ENCODE data around the gene SYNE3. TPM values are rescaled to one million over a fixed set of nuclear protein-coding genes. Genes with fewer than 3 reads are reported as not detected.
A peak's percentile ranks its signal among the peaks of the same experiment; 100 is the strongest.

SYNE3 gene
- total RNA-seq, 1 experiment from 2014 or later = 1.9 TPM

DNA sequence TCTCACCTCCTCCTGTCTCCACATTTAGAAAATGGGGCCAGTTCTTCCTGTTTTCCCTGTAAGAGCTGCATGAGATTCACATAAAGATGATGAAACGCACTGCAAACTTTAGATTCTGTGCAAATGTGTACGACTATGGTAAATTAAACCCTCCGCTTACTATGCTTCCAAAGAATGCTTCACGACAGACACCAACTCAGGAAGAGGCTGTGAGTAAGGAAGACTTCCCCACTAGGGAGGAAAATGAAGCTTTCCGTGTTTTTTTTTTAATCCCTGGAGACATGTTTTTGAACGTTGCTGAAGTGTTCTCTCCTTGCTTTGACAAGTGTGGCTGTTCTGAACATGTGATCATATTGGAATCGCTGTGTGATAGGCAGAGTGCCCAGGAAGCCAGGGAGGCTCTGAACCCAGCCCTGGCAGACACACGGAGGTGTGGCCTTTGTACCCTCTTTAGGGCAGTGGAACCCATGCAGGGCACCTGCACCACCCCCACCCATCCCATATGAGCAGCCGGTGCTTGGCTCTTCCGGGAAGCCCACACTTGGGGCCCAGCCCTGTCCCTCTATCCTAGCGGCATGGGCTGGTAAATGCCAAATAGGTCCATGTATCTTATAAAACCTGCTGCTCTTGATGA lies 7.5 kb upstream of the SYNE3 start:
- H3K27me3 ChIP-seq (ENCODE audit: insufficient read depth, low read depth) = no peaks in the 10 kb centered on the region
- H3K9me3 ChIP-seq (ENCODE audit: insufficient read depth, low read depth) = no peaks in the 10 kb centered on the region
- H2AFZ ChIP-seq = no peak overlapping the region
- H3K36me3 ChIP-seq (ENCODE audit: low read depth) = no peaks in the 10 kb centered on the region
- peaks cover 69% of the 10 kb centered on the region for H3K4me1 ChIP-seq (replicated peaks; ENCODE audit: insufficient read depth)
- peaks cover 6% of the 10 kb centered on the region for H3K79me2 ChIP-seq (ENCODE audit: low read depth)
- H3K4me3 ChIP-seq = no peak overlapping the region; the same call in 1 of the 2 replicates
- peaks cover 40% of the 10 kb centered on the region for H3F3A ChIP-seq (ENCODE audit: insufficient read depth, low read depth)
- ChIA-PET POLR2A (ENCODE audit: unreplicated experiment) (no interaction called here), CTCF (no interaction called here)
- intact Hi-C loops (cut with micrococcal nuclease; ENCODE audit: unreplicated experiment) = no loop called here
- H4K20me1 ChIP-seq (ENCODE audit: insufficient read depth) = no peaks in the 10 kb centered on the region
- H3K4me2 ChIP-seq = peak overlapping the region; percentile 71
- no peaks in the 10 kb centered on the region for H3K9me2 ChIP-seq (ENCODE audit: insufficient read depth)
- TF ChIP-seq, protein P1, sequence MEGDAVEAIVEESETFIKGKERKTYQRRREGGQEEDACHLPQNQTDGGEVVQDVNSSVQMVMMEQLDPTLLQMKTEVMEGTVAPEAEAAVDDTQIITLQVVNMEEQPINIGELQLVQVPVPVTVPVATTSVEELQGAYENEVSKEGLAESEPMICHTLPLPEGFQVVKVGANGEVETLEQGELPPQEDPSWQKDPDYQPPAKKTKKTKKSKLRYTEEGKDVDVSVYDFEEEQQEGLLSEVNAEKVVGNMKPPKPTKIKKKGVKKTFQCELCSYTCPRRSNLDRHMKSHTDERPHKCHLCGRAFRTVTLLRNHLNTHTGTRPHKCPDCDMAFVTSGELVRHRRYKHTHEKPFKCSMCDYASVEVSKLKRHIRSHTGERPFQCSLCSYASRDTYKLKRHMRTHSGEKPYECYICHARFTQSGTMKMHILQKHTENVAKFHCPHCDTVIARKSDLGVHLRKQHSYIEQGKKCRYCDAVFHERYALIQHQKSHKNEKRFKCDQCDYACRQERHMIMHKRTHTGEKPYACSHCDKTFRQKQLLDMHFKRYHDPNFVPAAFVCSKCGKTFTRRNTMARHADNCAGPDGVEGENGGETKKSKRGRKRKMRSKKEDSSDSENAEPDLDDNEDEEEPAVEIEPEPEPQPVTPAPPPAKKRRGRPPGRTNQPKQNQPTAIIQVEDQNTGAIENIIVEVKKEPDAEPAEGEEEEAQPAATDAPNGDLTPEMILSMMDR (conservative IDR thresholded peaks at IDR 0.05) = no peak
- no peak for TF ChIP-seq EZH2 (IDR thresholded peaks at IDR 0.05; ENCODE audit: low read depth)
- peak in 1 of 2 experiments; percentile 54 for DNase-seq
- BruUV-seq (replicated peaks) = no TSS peak
- H3K27ac ChIP-seq = peak overlapping the region; percentile 94

DNA sequence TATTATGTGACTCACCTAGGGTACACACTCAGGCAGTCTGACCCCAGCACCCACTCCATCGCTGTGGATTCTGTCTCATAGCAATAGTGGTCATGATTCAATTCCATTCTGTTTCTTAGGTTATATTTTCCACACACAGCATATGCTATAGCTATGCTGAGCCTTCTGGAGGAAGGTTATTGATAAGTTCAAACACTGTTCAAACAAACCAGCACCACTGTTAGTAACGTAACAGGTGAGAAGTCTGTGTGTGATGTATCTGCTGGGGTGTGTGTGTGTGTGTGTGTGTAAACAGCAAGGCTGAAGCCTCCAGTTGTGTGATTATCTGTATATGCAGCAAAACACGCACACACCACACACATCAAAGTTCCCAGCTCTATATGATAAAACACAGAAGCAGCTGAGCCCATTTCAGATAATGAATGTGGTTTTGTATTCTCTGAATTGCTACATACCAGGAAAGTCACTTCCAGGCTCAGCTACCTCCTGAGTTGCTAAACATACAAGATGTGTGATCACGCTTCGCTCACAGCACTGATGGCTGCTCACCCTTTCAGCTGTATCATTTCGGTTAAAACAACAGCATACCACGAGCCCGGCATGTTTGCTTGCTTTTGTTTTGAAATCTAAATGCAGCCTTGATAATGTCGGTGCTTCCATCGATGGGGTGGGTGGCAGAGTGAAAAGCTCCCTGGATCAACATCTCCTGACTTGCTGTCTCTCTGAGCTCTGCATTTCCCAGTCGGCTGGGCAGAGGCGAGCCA lies 6.8 kb upstream of the SYNE3 start:
- intact Hi-C loops (cut with micrococcal nuclease; ENCODE audit: unreplicated experiment) = no loop called here
- ChIA-PET POLR2A (ENCODE audit: unreplicated experiment) (no interaction called here), CTCF (no interaction called here)
- H2AFZ ChIP-seq = no peak overlapping the region
- H3K9me2 ChIP-seq (ENCODE audit: insufficient read depth) = no peaks in the 10 kb centered on the region
- no peaks in the 10 kb centered on the region for H3K9me3 ChIP-seq (ENCODE audit: insufficient read depth, low read depth)
- no peaks in the 10 kb centered on the region for H3K27me3 ChIP-seq (ENCODE audit: insufficient read depth, low read depth)
- H4K20me1 ChIP-seq (ENCODE audit: insufficient read depth) = no peaks in the 10 kb centered on the region
- H3K36me3 ChIP-seq (ENCODE audit: low read depth) = no peaks in the 10 kb centered on the region
- no peaks in the 10 kb centered on the region for H3K79me2 ChIP-seq (ENCODE audit: low read depth)
- H3F3A ChIP-seq (ENCODE audit: insufficient read depth, low read depth) = peaks cover 39% of the 10 kb centered on the region
- peak overlapping the region; percentile 94 for H3K27ac ChIP-seq
- TSS peak; percentile 48 for BruUV-seq (replicated peaks)
- peaks cover 69% of the 10 kb centered on the region for H3K4me1 ChIP-seq (replicated peaks; ENCODE audit: insufficient read depth)
- no peak for DNase-seq
- H3K4me2 ChIP-seq = peak overlapping the region; percentile 71
- TF ChIP-seq EZH2 (IDR thresholded peaks at IDR 0.05; ENCODE audit: low read depth) = no peak
- TF ChIP-seq, protein P1 (conservative IDR thresholded peaks at IDR 0.05) = no peak
- peak overlapping the region; percentile 3; the same call in 1 of the 2 replicates for H3K4me3 ChIP-seq

DNA sequence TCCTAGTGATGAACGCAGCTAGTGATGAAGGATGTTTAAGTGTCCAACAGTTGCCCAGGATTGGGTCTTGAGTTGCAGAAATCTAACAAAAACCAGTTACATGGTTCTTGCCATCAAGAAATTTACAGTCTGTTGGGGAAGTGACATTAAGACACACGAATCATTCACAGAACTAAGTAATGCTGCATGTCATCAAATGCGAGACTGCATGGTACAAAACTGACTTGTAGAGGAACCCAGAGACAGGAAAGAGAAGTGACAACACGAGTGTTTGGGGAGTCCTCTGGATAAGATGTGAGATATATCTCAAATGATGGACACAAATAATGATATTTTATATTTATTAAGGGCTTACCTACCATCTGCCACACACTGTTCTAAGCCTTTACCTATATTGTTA lies 6.1 kb upstream of the SYNE3 start:
- no peak overlapping the region for H3K4me3 ChIP-seq
- H3K36me3 ChIP-seq (ENCODE audit: low read depth) = no peaks in the 10 kb centered on the region
- peaks cover 66% of the 10 kb centered on the region for H3K4me1 ChIP-seq (replicated peaks; ENCODE audit: insufficient read depth)
- H3K79me2 ChIP-seq (ENCODE audit: low read depth) = no peaks in the 10 kb centered on the region
- H3K27ac ChIP-seq = no peak overlapping the region
- H2AFZ ChIP-seq = no peak overlapping the region
- H4K20me1 ChIP-seq (ENCODE audit: insufficient read depth) = no peaks in the 10 kb centered on the region
- intact Hi-C loops (cut with micrococcal nuclease; ENCODE audit: unreplicated experiment) = no loop called here
- TF ChIP-seq EZH2 (IDR thresholded peaks at IDR 0.05; ENCODE audit: low read depth) = no peak
- TF ChIP-seq, protein P1 (conservative IDR thresholded peaks at IDR 0.05) = no peak
- no peaks in the 10 kb centered on the region for H3K9me3 ChIP-seq (ENCODE audit: insufficient read depth, low read depth)
- CTCF ChIA-PET = no interaction called here
- DNase-seq = no peak
- H3F3A ChIP-seq (ENCODE audit: insufficient read depth, low read depth) = peaks cover 39% of the 10 kb centered on the region
- POLR2A ChIA-PET (ENCODE audit: unreplicated experiment) = no interaction called here
- H3K9me2 ChIP-seq (ENCODE audit: insufficient read depth) = no peaks in the 10 kb centered on the region
- no TSS peak for BruUV-seq (replicated peaks)
- H3K27me3 ChIP-seq (ENCODE audit: insufficient read depth, low read depth) = no peaks in the 10 kb centered on the region
- H3K4me2 ChIP-seq = peak overlapping the region; percentile 71
